Amniotic stem cell (primary cell): ENCODE measurements around the gene ERAL1.
"Not testable (repeated sequence)": the region's sequence is repeated elsewhere in the genome, so short reads cannot be mapped to it uniquely, and the experiment has no call there.

Experiments
- DNase-seq: peaks from one replicate; lab custom pipeline; 2025; lab: John Stamatoyannopoulos, UW

Gene ERAL1

DNA sequence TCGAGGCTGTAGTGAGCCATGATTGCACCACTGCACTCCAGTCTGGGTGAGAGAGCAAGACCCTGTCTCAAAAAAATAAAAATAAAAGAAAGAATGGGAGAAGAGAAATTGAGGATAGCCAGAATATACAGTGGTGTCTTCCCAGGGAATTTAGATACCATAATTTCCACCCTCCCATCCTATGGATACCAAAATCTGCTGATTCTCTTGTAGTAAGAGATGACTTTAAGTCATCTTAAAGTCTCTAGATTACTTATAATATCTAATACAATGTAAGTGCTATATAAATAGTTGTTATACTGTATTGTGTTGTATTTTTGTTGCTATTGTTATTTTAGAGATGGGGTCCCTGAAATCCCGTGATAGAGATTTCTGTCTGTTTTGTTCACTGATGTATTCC lies 1.5 kb upstream of the ERAL1 start:
- DNase-seq = no peak

DNA sequence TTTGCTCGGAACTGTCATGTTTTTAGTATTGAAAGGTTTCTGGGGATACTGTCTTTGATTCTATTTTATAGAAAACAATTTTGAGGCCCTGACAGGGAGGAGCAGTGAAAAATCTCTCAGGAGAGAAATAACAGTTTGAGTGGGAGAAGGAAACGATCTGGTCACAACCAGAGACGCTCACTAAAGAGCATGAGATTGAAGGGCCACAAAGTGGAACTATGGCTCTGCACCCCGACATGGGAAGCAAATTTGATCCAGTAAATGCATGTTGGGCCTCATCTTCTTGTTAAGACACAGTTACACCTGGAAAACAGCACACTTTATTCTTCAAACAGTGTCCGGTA lies 492 bp downstream of the ERAL1 start:
- DNase-seq = no peak

DNA sequence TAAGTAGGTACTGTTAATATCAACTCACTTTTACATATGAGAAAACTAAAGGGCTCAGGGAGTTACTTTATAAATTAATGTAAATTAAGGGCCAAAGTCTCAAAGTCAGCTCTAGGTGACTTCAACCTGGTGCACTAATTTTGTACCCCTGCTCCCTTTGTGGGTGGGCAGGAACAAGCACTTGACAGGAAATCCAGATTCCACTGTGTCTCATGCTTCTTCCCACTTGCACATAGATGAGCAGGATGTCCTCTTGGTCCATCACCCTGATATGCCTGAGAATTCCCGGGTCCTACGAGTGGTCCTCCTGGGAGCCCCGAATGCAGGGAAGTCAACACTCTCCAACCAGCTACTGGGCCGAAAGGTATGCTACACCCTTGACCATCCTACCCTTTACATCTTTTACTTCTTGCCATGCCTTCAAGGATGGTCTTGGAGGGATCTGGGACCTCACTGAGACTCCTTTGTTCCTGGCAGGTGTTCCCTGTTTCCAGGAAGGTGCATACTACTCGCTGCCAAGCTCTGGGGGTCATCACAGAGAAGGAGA lies 1.3 kb downstream of the ERAL1 start:
- no peak for DNase-seq

DNA sequence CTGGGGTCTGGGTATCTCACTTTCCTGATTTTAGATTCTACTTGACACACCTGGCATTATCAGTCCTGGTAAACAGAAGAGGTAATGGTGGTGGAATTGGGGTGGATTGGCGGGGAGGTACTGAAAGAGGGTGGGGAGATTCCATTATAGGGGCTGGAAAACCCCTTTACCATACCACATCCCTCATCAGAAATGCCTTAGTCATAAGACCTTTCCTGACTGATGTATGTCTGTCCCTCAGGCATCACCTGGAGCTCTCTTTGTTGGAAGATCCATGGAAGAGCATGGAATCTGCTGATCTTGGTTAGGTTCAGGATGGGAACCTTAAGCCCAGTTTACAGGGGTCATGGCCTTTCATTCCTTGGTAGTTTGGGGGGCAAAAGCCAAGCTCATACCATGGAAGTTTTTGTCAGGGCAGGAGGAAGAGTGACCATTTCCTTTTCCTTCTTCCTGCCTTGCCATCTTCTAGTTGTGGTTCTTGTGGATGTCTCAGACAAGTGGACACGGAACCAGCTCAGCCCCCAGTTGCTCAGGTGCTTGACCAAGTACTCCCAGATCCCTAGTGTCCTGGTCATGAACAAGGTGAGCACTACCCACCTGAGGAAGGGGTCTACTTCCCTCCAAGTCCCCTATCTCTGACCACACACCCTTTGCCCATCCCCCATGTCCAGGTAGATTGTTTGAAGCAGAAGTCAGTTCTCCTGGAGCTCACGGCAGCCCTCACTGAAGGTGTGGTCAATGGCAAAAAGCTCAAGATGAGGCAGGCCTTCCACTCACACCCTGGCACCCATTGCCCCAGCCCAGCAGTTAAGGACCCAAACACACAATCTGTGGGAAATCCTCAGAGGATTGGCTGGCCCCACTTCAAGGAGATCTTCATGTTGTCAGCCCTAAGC lies 3.3 kb downstream of the ERAL1 start:
- DNase-seq = no peak

DNA sequence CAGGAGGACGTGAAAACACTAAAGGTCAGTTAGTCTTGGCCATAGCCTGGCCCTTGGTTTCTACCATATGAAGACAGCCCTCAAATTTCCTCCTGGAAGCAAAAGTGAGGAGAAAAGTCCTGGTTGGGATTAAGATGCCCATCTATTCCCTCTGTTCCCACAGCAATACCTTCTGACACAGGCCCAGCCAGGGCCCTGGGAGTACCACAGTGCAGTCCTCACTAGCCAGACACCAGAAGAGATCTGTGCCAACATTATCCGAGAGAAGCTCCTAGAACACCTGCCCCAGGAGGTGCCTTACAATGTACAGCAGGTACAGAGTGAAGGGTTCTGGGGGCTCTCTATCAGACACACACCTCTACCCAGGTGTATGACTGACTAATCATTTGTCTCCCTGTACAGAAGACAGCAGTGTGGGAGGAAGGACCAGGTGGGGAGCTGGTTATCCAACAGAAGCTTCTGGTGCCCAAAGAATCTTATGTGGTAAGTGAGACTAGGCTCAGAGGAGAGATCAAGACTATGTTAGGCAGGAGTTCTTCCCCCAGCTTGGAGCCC lies 4.1 kb downstream of the ERAL1 start:
- no peak for DNase-seq

DNA sequence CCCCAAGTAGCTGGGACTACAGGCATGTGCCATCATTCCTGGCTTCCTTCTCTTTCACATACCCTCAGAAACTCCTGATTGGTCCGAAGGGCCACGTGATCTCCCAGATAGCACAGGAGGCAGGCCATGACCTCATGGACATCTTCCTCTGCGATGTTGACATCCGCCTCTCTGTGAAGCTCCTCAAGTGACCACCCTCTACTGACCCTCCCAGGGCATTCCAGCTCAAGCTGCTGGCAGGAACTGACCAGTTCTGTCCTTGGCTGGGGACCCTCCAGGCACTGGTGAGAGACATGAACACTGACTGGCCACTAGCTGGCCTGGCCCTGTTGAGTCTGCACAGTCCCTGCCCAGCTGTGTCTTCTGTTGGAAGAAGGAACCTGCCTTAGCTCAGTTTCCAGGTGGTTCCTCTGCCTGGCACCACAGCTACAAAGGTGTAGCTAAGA lies 5.6 kb downstream of the ERAL1 start:
- DNase-seq = no peak

DNA sequence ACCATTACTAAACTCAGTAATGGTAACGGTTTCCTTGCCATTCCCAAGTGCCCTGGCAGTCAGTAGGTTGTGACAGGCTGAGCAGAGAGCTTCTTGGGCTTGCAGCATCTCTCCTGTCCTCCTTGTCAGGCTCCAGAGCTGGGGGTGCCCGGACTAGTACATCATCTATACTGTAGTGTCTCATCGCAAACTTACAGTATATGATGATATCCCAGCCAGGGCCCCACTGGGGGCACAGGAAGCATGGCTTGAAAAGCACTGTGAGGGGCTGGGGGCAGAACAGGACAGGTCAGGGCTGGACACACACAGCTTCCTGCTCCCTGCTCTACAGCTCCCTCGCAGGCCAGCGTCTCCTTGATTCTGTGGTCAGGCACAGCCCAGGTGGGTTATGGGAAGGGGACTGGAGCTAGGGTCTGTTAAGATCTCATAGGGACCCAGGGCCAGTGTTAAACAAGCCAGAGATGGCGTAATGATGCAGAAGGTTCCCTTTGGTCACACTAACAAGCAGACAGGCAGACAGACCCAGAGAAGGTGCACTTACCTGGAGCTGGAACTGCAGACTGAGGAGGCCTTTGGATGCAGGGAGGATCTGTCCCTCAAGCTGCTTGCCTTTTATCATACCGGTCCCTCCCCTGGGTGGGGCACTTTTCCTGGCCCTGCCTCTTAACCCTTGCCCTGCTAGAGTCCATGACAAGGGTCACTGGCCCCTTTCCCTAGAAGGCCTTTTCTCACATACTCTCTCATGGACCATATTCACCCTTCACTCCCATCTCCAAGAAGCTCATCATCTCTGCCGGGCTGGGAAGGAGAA lies 6.8 kb downstream of the ERAL1 start:
- DNase-seq = no peak

DNA sequence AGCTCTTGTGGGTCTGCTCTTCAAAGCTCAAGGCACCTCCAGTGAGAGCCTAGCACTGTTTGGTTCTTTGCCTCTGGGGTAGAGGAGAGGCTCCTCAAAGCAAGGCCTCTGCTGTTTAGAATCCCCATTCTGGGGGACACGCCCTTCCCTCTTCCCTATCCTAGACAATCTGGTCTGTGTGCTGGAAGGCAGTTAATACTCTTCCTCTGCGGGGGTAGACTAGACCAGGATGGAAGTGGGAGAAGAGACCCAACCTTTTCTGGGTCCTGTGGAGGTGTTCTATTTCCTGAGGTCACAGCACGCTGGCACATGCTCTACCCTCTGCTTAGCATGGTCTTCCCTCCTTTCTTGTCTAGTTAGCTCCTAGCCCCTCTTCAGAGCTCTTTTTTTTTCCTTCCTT lies 7.7 kb downstream of the ERAL1 start:
- DNase-seq = no peak

DNA sequence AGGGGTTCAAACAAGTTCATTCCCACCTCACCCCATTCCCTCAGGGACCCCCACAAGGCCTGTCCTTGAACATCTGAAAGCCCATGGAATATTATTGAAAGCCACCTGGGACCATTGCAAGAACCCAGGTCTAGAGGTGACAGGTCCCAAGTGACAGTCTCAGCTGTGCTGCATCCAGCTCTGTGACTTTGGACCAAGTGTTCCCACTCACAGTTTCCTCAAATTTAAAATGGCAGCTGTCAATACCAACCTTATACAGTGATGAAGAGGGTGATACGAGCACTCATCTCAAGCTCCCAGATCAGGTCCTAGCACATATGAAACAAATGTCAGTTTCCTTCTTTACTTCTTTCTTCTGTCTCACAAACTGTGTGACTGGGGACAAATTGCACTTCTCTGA lies 9.1 kb downstream of the ERAL1 start:
- no peak for DNase-seq

DNA sequence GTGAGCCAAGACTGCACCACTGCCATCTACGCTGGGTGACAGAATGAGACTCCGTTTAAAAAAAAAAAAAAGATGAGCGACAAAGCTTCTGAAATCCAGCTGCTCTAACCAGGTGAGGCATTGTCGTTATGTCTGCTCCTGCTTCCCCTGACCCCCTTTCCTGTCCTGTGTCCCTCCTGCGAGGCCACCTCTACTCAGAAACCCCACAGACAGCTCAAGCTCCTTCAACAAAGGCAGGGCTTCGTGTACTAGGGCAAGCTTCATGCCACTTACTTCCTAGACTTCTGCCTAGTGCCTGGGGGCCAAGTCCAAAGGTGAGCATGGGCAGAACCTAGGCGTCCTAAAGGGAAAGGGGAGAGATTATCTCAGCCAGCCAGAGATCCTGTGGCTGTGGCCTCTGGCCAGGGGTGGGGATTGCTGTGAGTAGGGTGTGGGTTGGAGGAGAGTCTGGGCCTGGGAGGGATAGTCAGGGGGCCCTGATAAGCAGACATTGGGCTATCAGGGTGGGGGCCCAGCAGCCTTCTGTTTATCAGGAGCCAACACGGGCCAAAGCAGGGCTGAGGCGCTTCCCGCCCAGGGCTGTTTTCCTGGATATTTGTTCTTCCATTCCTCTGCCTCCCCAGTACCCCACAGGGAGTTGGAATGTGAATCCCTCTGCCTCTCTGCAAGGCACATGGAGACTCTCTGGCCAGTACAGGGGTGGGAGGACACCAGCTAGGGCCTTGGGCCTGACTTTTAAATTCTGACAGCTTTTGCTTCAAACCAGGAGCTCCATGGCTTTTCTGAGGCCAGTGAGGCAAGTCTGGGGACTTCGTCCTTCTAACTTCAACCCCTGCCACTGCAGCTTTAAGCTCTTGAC lies 10.4 kb downstream of the ERAL1 start:
- no peak for DNase-seq

DNA sequence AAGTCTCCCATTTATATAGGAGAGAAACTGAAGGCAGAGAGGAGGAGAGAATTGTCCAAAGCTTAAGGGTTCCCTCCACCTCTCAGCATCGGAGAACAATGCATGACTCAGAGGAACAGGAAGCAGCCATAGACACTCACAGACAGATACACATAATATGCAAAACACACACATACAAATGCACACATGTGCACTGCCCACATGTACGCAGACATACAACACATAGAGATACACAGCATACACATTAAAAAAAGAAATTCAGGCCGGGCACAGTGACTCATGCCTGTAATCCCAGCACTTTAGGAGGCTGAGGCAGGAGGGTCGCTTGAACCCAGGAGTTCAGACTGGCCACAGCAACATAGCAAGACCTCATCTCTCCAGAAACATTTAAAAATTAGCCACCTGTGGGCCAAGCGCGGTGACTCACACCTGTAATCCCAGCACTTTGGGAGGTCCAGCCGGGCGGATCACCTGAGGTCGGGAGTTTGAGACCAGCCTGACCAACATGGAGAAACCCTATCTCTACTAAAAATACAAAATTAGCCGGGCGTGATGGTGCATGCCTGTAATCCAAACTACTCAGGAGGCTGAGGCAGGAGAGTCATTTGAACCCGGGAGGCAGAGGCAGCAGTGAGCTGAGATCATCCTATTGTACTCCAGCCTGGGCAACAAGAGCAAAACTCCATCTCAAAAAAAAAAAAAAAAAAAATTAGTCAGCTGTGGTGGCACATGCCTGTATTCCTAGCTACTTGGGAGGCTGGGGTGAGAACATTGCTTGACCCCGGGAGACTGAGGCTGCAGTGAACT lies 11.3 kb downstream of the ERAL1 start:
- no peak for DNase-seq

DNA sequence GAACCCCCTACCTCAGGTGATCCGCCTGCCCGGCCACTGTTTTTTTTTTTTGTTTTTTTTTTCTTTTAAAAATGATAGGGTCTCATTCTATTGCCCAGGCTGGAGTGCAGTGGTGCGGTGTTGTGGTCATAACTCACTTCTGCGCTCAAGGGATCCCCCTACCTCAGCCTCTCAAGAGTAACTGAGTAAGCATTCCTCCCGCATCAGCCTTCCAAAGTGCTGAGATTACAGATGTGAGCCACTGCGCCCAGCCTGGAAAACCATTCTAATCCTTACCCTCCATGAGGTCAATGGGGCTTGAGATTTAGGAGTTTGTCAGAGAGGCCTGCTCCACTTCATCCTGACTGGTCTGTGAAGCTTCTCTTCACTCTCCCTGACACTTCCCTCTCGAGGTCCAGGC lies 12.5 kb downstream of the ERAL1 start:
- no peak for DNase-seq

DNA sequence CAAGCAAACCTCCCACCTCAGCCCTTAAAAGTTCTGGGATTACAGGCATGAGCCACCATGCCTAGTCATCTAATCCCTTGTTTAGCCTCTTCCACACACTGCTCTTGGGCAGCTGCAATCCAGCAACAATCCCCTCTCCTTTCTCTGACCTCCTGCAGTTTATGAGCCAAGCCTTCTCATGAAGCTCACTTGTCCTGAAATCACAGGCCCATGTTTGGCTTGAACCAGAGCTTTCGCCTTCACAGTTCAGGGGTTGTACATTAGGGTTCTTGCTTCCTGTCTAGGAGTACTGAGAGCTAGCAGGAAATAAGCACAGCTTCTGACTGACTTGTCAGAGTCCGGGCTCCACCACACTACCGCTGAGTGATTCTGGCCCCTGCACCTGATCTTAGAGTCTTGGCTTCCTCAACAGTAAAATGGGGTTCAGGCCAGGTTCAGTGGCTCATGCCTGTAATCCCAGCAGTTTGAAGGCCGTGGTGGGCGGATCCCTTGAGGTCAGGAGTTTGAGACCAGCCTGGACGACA lies 16.3 kb downstream of the ERAL1 start:
- DNase-seq = no peak

DNA sequence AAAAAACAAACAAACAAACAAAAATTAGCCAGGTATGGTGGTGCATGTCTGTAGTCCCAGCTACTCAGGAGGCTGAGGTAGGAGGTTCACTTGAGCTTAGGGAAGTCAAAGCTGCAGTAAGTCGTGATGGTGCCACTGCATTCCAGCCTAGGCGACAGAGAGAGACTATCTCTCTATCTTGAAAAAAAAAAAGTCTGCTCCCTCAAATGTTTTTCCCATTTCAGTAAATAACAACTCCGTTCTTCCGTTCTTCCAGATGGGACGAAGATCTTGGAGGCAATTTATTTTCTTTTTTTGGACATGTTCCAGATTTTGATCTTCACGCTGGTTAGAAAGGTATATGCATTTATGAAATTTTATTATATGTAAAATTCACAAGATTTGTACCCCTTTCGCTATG lies 19.0 kb downstream of the ERAL1 start:
- DNase-seq = no peak

DNA sequence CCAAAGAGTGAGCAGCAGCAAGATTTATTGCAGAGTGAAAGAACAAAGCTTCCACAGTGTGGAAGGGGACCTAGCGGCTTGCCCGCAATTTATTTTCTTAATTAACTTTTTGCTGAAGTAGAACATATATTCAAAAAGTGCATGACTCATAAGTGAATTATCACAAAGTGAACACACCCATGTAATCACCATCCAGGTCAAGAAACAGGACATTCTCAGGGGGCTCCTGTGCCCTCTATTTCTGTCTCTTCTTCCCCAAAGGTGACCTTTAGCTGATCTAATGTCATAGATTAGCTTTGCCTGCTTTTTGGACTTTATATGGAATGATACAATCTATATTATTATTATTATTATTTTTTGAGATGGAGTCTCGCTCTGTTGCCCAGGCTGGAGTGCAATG lies 19.9 kb downstream of the ERAL1 start:
- no peak for DNase-seq

DNA sequence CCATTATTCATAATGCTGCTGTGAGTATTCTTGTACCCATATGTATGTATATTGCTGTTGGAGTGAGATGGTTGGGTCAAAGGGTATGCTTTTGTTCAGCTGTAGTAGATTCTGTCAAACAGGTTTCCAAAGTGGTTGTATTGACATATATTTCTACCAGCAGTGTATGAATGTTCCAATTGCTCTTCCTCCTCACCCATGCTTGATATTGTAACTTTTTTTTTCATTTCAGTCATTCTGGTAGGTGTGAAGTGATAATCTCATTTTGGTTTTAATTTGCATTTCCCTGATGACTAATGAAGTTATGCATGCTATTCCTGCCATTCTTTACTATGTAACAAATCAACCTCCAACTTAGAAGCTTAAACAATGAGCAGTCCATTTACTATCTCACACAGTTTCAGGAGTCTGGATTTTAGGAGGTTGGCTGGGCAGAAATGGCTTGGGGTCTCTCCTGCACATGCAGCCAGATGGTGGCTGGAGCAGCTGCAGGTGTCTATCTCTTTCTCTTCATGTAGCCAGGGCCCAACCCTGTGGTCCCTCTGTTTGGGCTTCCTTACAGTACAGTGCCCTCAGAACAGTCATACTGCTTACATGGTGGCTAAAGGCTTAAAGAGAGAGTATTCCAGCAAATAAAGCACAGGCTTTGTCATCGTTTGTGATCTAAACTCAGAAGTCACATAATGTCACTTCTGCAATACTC lies 21.2 kb downstream of the ERAL1 start:
- no peak for DNase-seq

DNA sequence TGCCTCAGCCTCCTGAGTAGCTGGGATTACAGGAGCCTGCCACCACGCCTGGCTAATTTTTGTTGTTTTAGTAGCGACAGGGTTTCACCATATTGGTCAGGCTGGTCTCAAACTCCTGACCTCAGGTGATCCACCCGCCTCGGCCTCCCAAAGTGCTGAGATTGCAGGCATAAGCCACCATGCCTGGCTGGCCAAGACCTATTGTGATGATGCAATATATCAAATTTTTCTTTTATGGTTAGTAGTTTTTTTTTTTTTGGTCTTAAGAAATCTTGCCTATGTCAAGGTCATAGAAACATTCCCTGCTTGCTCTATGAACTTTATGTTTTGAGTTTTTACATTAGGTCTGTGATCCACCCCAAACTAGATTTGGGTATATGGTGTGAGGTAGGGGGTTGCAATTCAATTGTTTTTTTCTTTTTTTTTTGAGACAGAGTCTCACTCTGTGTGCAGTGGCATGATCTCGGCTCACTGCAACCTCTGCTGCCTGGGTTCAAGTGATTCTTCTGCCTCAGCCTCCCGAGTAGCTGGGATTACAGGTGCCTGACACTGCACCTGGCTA lies 22.4 kb downstream of the ERAL1 start:
- not testable (repeated sequence) for DNase-seq

DNA sequence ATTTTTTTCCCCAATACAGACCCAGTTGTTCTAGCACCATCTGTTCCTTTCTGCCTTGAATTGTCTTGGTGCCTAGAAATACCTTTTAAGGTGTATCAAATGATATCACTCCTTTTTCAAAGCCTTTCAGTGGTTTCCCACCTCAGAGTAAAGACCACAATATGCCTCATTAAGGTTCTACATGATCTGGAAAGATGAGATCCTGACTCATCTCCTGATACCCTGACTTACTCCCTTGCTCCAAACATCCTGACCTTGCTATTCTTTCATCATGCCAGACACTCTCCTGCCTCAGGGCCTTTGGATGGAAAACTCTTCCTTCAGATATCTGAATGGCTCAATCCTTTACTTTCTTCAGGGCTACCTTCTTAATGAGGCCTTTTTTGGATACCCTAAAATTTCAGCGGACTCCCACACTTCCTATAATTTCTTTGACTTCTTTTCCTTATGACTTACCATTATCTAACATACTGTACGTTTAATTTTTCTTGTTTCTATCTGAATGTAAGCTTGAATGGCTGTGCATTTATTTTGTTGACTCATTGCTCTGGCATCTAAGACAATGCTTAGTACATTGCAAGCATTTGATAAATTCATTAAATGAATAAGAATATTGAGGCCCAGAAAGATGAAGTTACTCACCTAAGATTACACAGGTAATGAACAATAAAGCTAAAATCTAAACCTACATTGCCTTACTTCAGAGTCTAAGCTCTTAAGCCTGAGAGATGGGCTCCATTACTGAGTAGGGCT lies 23.5 kb downstream of the ERAL1 start:
- no peak for DNase-seq

DNA sequence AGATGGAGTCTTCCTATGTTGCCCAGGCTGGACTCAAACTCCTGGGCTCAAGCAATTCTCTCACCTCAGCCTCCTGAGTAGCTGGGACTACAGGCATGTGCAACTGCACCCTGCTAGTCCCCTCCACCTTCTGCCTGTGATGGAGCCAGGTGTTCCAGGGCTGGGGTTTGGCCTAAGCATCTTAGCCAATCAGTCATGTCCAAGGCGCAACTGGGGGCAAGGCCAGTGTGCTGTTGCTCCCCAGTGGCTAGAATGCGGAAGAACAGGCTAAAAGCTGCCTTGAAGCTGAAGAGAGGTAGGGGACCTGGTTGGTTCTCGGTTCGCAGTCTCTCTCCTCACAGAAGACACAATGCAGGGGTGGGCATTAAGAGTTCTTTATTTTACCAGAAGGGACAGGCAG lies 24.2 kb downstream of the ERAL1 start:
- DNase-seq = no peak
